Neutrophil (primary cell): Measurements from ENCODE around the gene DDX42.

Experiments
- H3K27ac ChIP-seq: fragments of 200-600 bp; sonication (generic); 2 replicates; pipeline ENCODE4 v1.5.1; 2016; ENCODE audit warnings: mild to moderate bottlenecking, moderate library complexity
- H3K27me3 ChIP-seq: fragments of 200-600 bp; sonication (generic); 2 replicates; pipeline ENCODE4 v1.6.0; 2016; ENCODE audit warnings: mild to moderate bottlenecking
- H3K36me3 ChIP-seq: fragments of 200-600 bp; sonication (generic); 2 replicates; pipeline ENCODE4 v1.5.1; 2017
- H3K4me1 ChIP-seq, 2 experiments: fragments of 200-600 bp in 1 of 2; sonication (generic) in 1 of 2; 1 replicate in 1 of 2; 2 replicates in 1 of 2; pipeline versions ENCODE4 v1.5.1 to v1.6.1; 2013 to 2016; ENCODE audit warnings: low read depth in 1 of 2, low read length in 1 of 2, mild to moderate bottlenecking in 1 of 2, moderate library complexity in 1 of 2; ENCODE audit not compliant: control insufficient read depth in 1 of 2, insufficient read depth in 1 of 2
- H3K4me3 ChIP-seq, 2 experiments: fragments of 200-600 bp in 1 of 2; sonication (generic) in 1 of 2; 1 replicate in 1 of 2; 2 replicates in 1 of 2; pipeline ENCODE4 v1.5.1; 2013 to 2016; ENCODE audit warnings: low read depth in 1 of 2, low read length in 1 of 2, mild to moderate bottlenecking in 1 of 2, moderate library complexity in 1 of 2
- H3K9me3 ChIP-seq: fragments of 200-600 bp; sonication (generic); 2 replicates; pipeline ENCODE4 v1.5.1; 2016
- CTCF ChIP-seq: fragments of 200-600 bp; sonication (generic); IDR thresholded peaks from 2 replicates; pipeline ENCODE4 v1.5.1; 2016; ENCODE audit warnings: antibody characterized with exemption

The DDX42 gene

GRCh38 chr17:63832455-63832854 lies 58.5 kb downstream of the DDX42 start:
- TF ChIP-seq CTCF, result no peak
- no peaks in the 10 kb centered on the region for H3K27me3 ChIP-seq
- peaks cover 23 to 31% of the 10 kb centered on the region in 2 experiments for H3K4me1 ChIP-seq
- peaks cover 80% of the 10 kb centered on the region for H3K36me3 ChIP-seq
- no peaks in the 10 kb centered on the region for H3K9me3 ChIP-seq
- no peak overlapping the region for H3K4me3 ChIP-seq
- H3K27ac ChIP-seq, result no peak overlapping the region

- no peaks in the 10 kb centered on the region for H3K27me3 ChIP-seq
- no peaks in the 10 kb centered on the region for H3K9me3 ChIP-seq
- H3K4me1 ChIP-seq, result peaks cover 16 to 24% of the 10 kb centered on the region in 2 experiments
- TF ChIP-seq CTCF, result no peak
- peak overlapping the region; percentile 74 for H3K27ac ChIP-seq
- no peak overlapping the region for H3K4me3 ChIP-seq
- H3K36me3 ChIP-seq, result peaks cover 80% of the 10 kb centered on the region
Observed at GRCh38 chr17:63833026-63833740, 59.2 kb downstream of the DDX42 start.

GRCh38 chr17:63833741-63834373 lies 59.9 kb downstream of the DDX42 start:
- Histone ChIP-seq H3K4me3 (no peak overlapping the region), H3K27me3 (no peaks in the 10 kb centered on the region), H3K36me3 (peaks cover 80% of the 10 kb centered on the region), H3K27ac (peak overlapping the region; percentile 74), H3K4me1 (peaks cover 15 to 24% of the 10 kb centered on the region in 2 experiments), H3K9me3 (no peaks in the 10 kb centered on the region)
- TF ChIP-seq CTCF, result no peak

- peak; percentile 29 for TF ChIP-seq CTCF
- Histone ChIP-seq H3K36me3 (peaks cover 74% of the 10 kb centered on the region), H3K9me3 (no peaks in the 10 kb centered on the region), H3K4me3 (no peak overlapping the region), H3K27me3 (no peaks in the 10 kb centered on the region), H3K4me1 (peaks cover 22 to 31% of the 10 kb centered on the region in 2 experiments), H3K27ac (peak overlapping the region; percentile 74)
Observed at GRCh38 chr17:63834431-63835166, 60.6 kb downstream of the DDX42 start.

GRCh38 chr17:63835167-63835720 lies 61.3 kb downstream of the DDX42 start:
- no peak for TF ChIP-seq CTCF
- peaks cover 28 to 36% of the 10 kb centered on the region in 2 experiments for H3K4me1 ChIP-seq
- H3K27ac ChIP-seq, result peak overlapping the region; percentile 74

More at GRCh38 chr17:63835167-63835720, 61.3 kb downstream of the DDX42 start:
- H3K9me3 ChIP-seq, result no peaks in the 10 kb centered on the region
- peaks cover 67% of the 10 kb centered on the region for H3K36me3 ChIP-seq
- H3K4me3 ChIP-seq, result no peak overlapping the region
- H3K27me3 ChIP-seq, result no peaks in the 10 kb centered on the region
